ENCODE results near the gene SAG. TPM values are rescaled to one million over a fixed set of nuclear protein-coding genes. Genes with fewer than 3 reads are reported as not detected.

SAG gene
- total RNA-seq, 3 donors from 2014 or later = not detected

- TF ChIP-seq POLR2A (IDR thresholded peaks at IDR 0.05) = no peak
- TF ChIP-seq POLR2AphosphoS5 (IDR thresholded peaks at IDR 0.05) = no peak
- TF ChIP-seq CTCF (IDR thresholded peaks at IDR 0.05) = no peak
- H3K4me3 ChIP-seq = no peak overlapping the region
- intact Hi-C loops (cut with DNase I; ENCODE audit: low total_unique reads) = no loop called here
- no peaks in the 10 kb centered on the region for H3K9me3 ChIP-seq
- H3K4me1 ChIP-seq = no peaks in the 10 kb centered on the region
- H3K27me3 ChIP-seq = no peaks in the 10 kb centered on the region
- H3K27ac ChIP-seq = peak overlapping the region; percentile 52 to 53
- DNase-seq (ENCODE audit: low spot score in 2 of 2) = no peak
- H3K36me3 ChIP-seq = no peaks in the 10 kb centered on the region
Observed at GRCh38 chr2:233267516-233268245, 39.9 kb upstream of the SAG start.

GRCh38 chr2:233270366-233270765 is 37.2 kb upstream of the SAG start:
- Histone ChIP-seq H3K4me1 (no peaks in the 10 kb centered on the region), H3K9me3 (no peaks in the 10 kb centered on the region), H3K4me3 (no peak overlapping the region), H3K27me3 (no peaks in the 10 kb centered on the region), H3K27ac (peak overlapping the region; percentile 33 to 80), H3K36me3 (peaks cover 6% of the 10 kb centered on the region)
- intact Hi-C loops (cut with DNase I; ENCODE audit: low total_unique reads) = no loop called here
- DNase-seq (ENCODE audit: low spot score in 2 of 2) = no peak
- TF ChIP-seq POLR2A (IDR thresholded peaks at IDR 0.05) (no peak), POLR2AphosphoS5 (IDR thresholded peaks at IDR 0.05) (no peak), CTCF (IDR thresholded peaks at IDR 0.05) (no peak)

- H3K9me3 ChIP-seq = no peaks in the 10 kb centered on the region
- H3K4me3 ChIP-seq = no peak overlapping the region
- intact Hi-C loops (cut with DNase I; ENCODE audit: low total_unique reads) = no loop called here
- no peak for DNase-seq (ENCODE audit: low spot score in 2 of 2)
- TF ChIP-seq POLR2A (IDR thresholded peaks at IDR 0.05) = no peak
- peak overlapping the region; percentile 76 to 80 for H3K27ac ChIP-seq
- H3K4me1 ChIP-seq = no peaks in the 10 kb centered on the region
- H3K36me3 ChIP-seq = peaks cover 9% of the 10 kb centered on the region
- no peaks in the 10 kb centered on the region for H3K27me3 ChIP-seq
Observed at GRCh38 chr2:233270951-233271350, 36.7 kb upstream of the SAG start.

GRCh38 chr2:233271693-233272092 is 35.9 kb upstream of the SAG start:
- no peaks in the 10 kb centered on the region for H3K9me3 ChIP-seq
- H3K27me3 ChIP-seq = no peaks in the 10 kb centered on the region
- no peaks in the 10 kb centered on the region for H3K4me1 ChIP-seq
- H3K27ac ChIP-seq = peak overlapping the region; percentile 76 to 80
- intact Hi-C loops (cut with DNase I; ENCODE audit: low total_unique reads) = no loop called here
- TF ChIP-seq POLR2A (IDR thresholded peaks at IDR 0.05) (no peak), CTCF (IDR thresholded peaks at IDR 0.05) (no peak), POLR2AphosphoS5 (IDR thresholded peaks at IDR 0.05) (no peak)
- DNase-seq (ENCODE audit: low spot score in 2 of 2) = no peak
- H3K36me3 ChIP-seq = peaks cover 9% of the 10 kb centered on the region
- no peak overlapping the region for H3K4me3 ChIP-seq

DNA sequence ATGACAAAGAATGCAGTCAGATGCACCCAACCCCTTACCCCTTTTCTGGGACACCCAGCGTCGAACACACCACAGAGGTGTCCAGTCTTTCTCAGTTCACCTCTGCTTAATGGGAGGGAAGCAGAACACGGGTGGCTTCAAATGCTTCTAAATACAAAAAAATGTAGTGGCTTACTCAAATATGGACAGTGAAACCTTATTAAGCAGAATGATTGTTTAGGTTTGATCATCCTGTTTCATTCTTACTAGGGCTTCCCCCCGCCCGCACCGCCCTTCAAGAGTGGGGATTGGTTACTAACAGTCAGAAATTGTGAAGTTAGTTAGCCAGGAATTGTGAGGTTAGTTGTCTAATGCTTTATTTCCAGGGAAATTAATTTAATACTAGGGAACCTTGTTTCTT is 34.5 kb upstream of the SAG start:
- H3K27ac ChIP-seq = peak overlapping the region; percentile 60 to 80
- H3K36me3 ChIP-seq = peaks cover 9% of the 10 kb centered on the region
- TF ChIP-seq CTCF (IDR thresholded peaks at IDR 0.05) (no peak), POLR2A (IDR thresholded peaks at IDR 0.05) (no peak), POLR2AphosphoS5 (IDR thresholded peaks at IDR 0.05) (no peak)
- no peak for DNase-seq (ENCODE audit: low spot score in 2 of 2)
- H3K27me3 ChIP-seq = no peaks in the 10 kb centered on the region
- no peaks in the 10 kb centered on the region for H3K9me3 ChIP-seq
- H3K4me3 ChIP-seq = no peak overlapping the region
- intact Hi-C loops (cut with DNase I; ENCODE audit: low total_unique reads) = no loop called here
- H3K4me1 ChIP-seq = no peaks in the 10 kb centered on the region

All from breast epithelium (tissue), 4 donors.